ENCODE results near the gene CPA1. TPM values are rescaled to one million over a fixed set of nuclear protein-coding genes. Genes with fewer than 3 reads are reported as not detected.

The CPA1 gene
- total and polyA plus RNA-seq, 2 of the 4 experiments (the other 2 are of a cell fraction) = not detected

DNA sequence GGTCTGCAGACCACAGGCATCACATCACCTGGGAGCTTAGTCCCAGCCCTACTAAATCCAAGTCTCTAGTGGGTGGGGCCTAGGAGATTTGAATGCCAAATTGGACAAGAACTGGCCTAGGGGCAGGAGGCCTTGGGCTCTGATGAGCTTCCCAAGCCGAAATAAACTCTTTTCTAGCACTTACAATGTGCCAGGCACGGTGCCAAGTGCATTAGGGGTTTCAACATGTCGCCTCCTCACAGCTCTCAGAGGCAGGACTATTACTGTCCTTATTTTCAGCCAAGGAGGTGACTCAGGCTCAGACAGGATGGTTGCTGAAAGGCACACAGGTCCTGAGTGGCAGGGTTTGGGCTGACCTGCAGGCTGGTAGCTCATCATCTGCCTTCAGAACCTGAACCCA lies 9.2 kb upstream of the CPA1 start:
- WGBS, 2 experiments (ENCODE audit: extremely low coverage in 2 of 2, insufficient read length in 1 of 2) = 0% methylated on average over 1 of the region's 3 CpGs; no CpG with 5 or more reads in 1 of the 2 experiments
- intact Hi-C loops (cut with micrococcal nuclease) (no loop called here), dilution Hi-C loops (cut with HindIII; ENCODE audit: low sequenced_read_pairs, unreplicated experiment) (no loop called here), in situ Hi-C loops (cut with MboI; ENCODE audit: low sequenced_read_pairs) (no loop called here)
- peak overlapping the region; percentile 95 for H4K5ac ChIP-seq (ENCODE audit: low read depth, low read length)
- CTCF ChIA-PET = no interaction called here
- H3K36me3 ChIP-seq (ENCODE audit: control insufficient read depth, insufficient read depth, low read length) = no peaks in the 10 kb centered on the region
- H3K9me1 ChIP-seq (ENCODE audit: insufficient read depth, low read length) = peaks cover 56% of the 10 kb centered on the region
- peak overlapping the region; percentile 97 for H3K4ac ChIP-seq (ENCODE audit: low read depth, low read length)
- no TSS peak for BruUV-seq (replicated peaks)
- peak overlapping the region; percentile 0; the same call in 1 of the 2 replicates for H3K56ac ChIP-seq (ENCODE audit: extremely low read depth, insufficient read depth, low read length)
- TF ChIP-seq SMC3 (IDR thresholded peaks at IDR 0.05; ENCODE audit: low read depth, low read length) (no peak), NFE2L2 (IDR thresholded peaks at IDR 0.05; ENCODE audit: low read depth, low read length) (no peak), MXI1 (IDR thresholded peaks at IDR 0.05; ENCODE audit: borderline replicate concordance, low read depth, low read length) (no peak), RFX5 (IDR thresholded peaks at IDR 0.05; ENCODE audit: low read depth, low read length) (no peak), CHD1 (IDR thresholded peaks at IDR 0.05; ENCODE audit: low read depth, low read length) (no peak), RAD21 (IDR thresholded peaks at IDR 0.05; ENCODE audit: low read length) (no peak), USF2 (IDR thresholded peaks at IDR 0.05; ENCODE audit: low read depth, low read length) (no peak), POLR2A (IDR thresholded peaks at IDR 0.05; ENCODE audit: low read depth, low read length) (no peak), MAZ (IDR thresholded peaks at IDR 0.05; ENCODE audit: borderline replicate concordance, low read depth, low read length) (no peak), CEBPB (IDR thresholded peaks at IDR 0.05; ENCODE audit: low read depth, low read length) (no peak), BHLHE40 (IDR thresholded peaks at IDR 0.05; ENCODE audit: low read depth, low read length) (no peak), RCOR1 (IDR thresholded peaks at IDR 0.05; ENCODE audit: insufficient replicate concordance, low read length) (no peak), MAFK (IDR thresholded peaks at IDR 0.05; ENCODE audit: low read depth, low read length) (no peak)
- TF ChIP-seq, protein P1, sequence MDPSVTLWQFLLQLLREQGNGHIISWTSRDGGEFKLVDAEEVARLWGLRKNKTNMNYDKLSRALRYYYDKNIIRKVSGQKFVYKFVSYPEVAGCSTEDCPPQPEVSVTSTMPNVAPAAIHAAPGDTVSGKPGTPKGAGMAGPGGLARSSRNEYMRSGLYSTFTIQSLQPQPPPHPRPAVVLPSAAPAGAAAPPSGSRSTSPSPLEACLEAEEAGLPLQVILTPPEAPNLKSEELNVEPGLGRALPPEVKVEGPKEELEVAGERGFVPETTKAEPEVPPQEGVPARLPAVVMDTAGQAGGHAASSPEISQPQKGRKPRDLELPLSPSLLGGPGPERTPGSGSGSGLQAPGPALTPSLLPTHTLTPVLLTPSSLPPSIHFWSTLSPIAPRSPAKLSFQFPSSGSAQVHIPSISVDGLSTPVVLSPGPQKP (IDR thresholded peaks at IDR 0.05; ENCODE audit: borderline replicate concordance, low read depth, low read length) = no peak
- peak overlapping the region; percentile 77 for H4K91ac ChIP-seq (ENCODE audit: insufficient read depth, low read depth, low read length)
- no peak for ATAC-seq (ENCODE audit: low read depth)
- H3K4me1 ChIP-seq (ENCODE audit: control insufficient read depth, insufficient read depth, low read length) = peaks cover 53% of the 10 kb centered on the region
- H3K4me3 ChIP-seq (ENCODE audit: insufficient read depth, low read depth, low read length) = no peak overlapping the region
- peak overlapping the region; percentile 79 for H2AK9ac ChIP-seq (replicated peaks; ENCODE audit: low read depth, low read length, poor library complexity)
- H3K9me3 ChIP-seq (ENCODE audit: control insufficient read depth, insufficient read depth, low read length) = peaks cover 1% of the 10 kb centered on the region; the same call in 1 of the 2 replicates
- H2AK5ac ChIP-seq (ENCODE audit: low read depth, low read length) = peak overlapping the region; percentile 100
- H2BK5ac ChIP-seq (ENCODE audit: low read depth, low read length, poor library complexity, severe bottlenecking) = peak overlapping the region; percentile 83
- peak overlapping the region; percentile 68 to 97 for H4K8ac ChIP-seq (ENCODE audit: low read depth in 2 of 2, low read length in 2 of 2)
- peak overlapping the region; percentile 95 for H2BK20ac ChIP-seq (ENCODE audit: low read depth, low read length)
- H3K27me3 ChIP-seq (ENCODE audit: control insufficient read depth, insufficient read depth, low read length) = no peaks in the 10 kb centered on the region
- peak overlapping the region; percentile 93 for H3K14ac ChIP-seq (replicated peaks; ENCODE audit: low read depth, low read length)
- H3K27ac ChIP-seq (ENCODE audit: insufficient read depth, low read length) = peak overlapping the region; percentile 54
- H3K23ac ChIP-seq (ENCODE audit: low read depth, low read length) = peak overlapping the region; percentile 89
- H3K9ac ChIP-seq (ENCODE audit: low read depth, low read length) = no peak overlapping the region
- POLR2A ChIA-PET (ENCODE audit: unreplicated experiment) = no interaction called here
- H3K4me2 ChIP-seq (ENCODE audit: low read depth, low read length) = no peak overlapping the region
- H2AFZ ChIP-seq (replicated peaks; ENCODE audit: low read length, poor library complexity) = peak overlapping the region; percentile 76
- no peaks in the 10 kb centered on the region for H4K20me1 ChIP-seq (ENCODE audit: insufficient read depth, low read length)
- peak overlapping the region; percentile 74; the same call in 2 of the 3 replicates for H2BK15ac ChIP-seq (ENCODE audit: low read depth, low read length)
- DNase-seq = peak; percentile 52
- H3K18ac ChIP-seq (ENCODE audit: low read depth, low read length) = peak overlapping the region; percentile 91
- H2BK120ac ChIP-seq (ENCODE audit: low read depth, low read length) = peak overlapping the region; percentile 100
- peaks cover 0 to 29% of the 10 kb centered on the region in 2 experiments; a peak in 1 of 4 replicates for H3K79me1 ChIP-seq (ENCODE audit: low read depth in 1 of 2, low read length in 2 of 2)

Data from IMR-90 (cell line).